Ramos (cell line): Measurements from ENCODE around the gene OPCML.

Experiments
- in situ Hi-C: fragments of 300-500 bp; cut with MboI; formaldehyde crosslinking; loops from one replicate; pipeline ENCODE4 v1.14.3; 2022; ENCODE audit warnings: low sequenced_read_pairs; ENCODE audit not compliant: unreplicated experiment

The OPCML gene

GRCh38 chr11:132744771-132745170 is 787.5 kb downstream of the OPCML start:
- in situ Hi-C loops: no loop called here

GRCh38 chr11:132743601-132744000 is 788.7 kb downstream of the OPCML start:
- in situ Hi-C loops: no loop called here

- in situ Hi-C loops: no loop called here
These were observed 789.4 kb downstream of the OPCML start for GRCh38 chr11:132742929-132743328.

- in situ Hi-C loops: no loop called here
These were observed 798.1 kb downstream of the OPCML start for GRCh38 chr11:132734217-132734616.

GRCh38 chr11:132728026-132728425 is 804.3 kb downstream of the OPCML start:
- in situ Hi-C loops: no loop called here

GRCh38 chr11:132721526-132721925 is 810.8 kb downstream of the OPCML start:
- in situ Hi-C loops: no loop called here

GRCh38 chr11:132719684-132720083 is 812.6 kb downstream of the OPCML start:
- in situ Hi-C loops: no loop called here

GRCh38 chr11:132718711-132719671 is 813.3 kb downstream of the OPCML start:
- in situ Hi-C loops: no loop called here

GRCh38 chr11:132717824-132718223 is 814.5 kb downstream of the OPCML start:
- in situ Hi-C loops: no loop called here

- in situ Hi-C loops: no loop called here
These were observed 816.3 kb downstream of the OPCML start for GRCh38 chr11:132716037-132716436.

- in situ Hi-C loops: no loop called here
These were observed 817.4 kb downstream of the OPCML start for GRCh38 chr11:132714859-132715440.

- in situ Hi-C loops: no loop called here
These were observed 819.8 kb downstream of the OPCML start for GRCh38 chr11:132712466-132712865.

- in situ Hi-C loops: no loop called here
These were observed 827.4 kb downstream of the OPCML start for GRCh38 chr11:132704781-132705375.

GRCh38 chr11:132692891-132693290 is 839.4 kb downstream of the OPCML start:
- in situ Hi-C loops: no loop called here

- in situ Hi-C loops: no loop called here
These were observed 840.3 kb downstream of the OPCML start for GRCh38 chr11:132691848-132692550.

- in situ Hi-C loops: no loop called here
These were observed 845.4 kb downstream of the OPCML start for GRCh38 chr11:132686886-132687285.

GRCh38 chr11:132685174-132685611 is 847.1 kb downstream of the OPCML start:
- in situ Hi-C loops: no loop called here

- in situ Hi-C loops: no loop called here
These were observed 848.7 kb downstream of the OPCML start for GRCh38 chr11:132683602-132684001.

GRCh38 chr11:132681971-132682370 is 850.3 kb downstream of the OPCML start:
- in situ Hi-C loops: no loop called here

GRCh38 chr11:132680584-132680983 is 851.7 kb downstream of the OPCML start:
- in situ Hi-C loops: no loop called here
